Spleen (tissue), 7 donors: Measurements from ENCODE around the gene GAPVD1.

Experiments used
- POLR2A ChIP-seq, 3 donors: fragments of 450-650 bp; IDR thresholded peaks; one replicate each; pipeline ENCODE4 v1.5.1; 2017; ENCODE audit warnings: antibody characterized with exemption in 3 of 3, mild to moderate bottlenecking in 1 of 3
- TF ChIP-seq, protein P1 (sequence below), 11 experiments: fragments of 200-600 bp in 7 of 11; fragments of 450-650 bp in 4 of 11; sonication (generic) in 4 of 11; IDR thresholded peaks in 8 of 11; conservative IDR thresholded peaks in 3 of 11; 1 replicate in 7 of 11; 2 replicates in 4 of 11; pipeline versions ENCODE4 v1.4.0 to v1.8.0; 2016 to 2021; ENCODE audit warnings: antibody characterized with exemption in 11 of 11, inconsistent platforms in 4 of 11, mild to moderate bottlenecking in 1 of 11
- donor health status: DM: no; HTN: no; CAD: no; lungs with moderate emphysema.
- donor health status: DM: no; HTN: no; CAD: no.
- donor health status: DM: no; HTN: no; CAD: no.

DNA sequence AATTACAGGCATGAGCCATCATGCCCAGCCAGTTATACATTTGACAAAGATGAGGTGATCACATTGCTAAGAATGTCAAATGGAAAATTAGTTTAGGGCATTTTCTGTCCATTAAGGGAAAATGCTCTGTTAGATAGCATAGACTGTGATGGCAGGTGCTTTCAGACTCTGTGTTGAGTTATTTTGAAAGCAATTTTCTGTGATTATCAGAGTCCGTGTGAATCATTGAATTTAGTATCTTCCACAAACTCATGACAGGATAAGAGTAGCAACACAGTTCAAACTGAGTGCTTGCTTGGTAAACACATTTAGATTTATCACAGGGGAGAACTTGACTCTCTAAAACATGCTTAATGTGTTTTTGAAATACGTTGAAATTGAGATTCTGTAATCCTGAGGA is 69.0 kb downstream of the GAPVD1 start:
- TF ChIP-seq POLR2A (IDR thresholded peaks at IDR 0.05): no peak
- TF ChIP-seq, protein P1, sequence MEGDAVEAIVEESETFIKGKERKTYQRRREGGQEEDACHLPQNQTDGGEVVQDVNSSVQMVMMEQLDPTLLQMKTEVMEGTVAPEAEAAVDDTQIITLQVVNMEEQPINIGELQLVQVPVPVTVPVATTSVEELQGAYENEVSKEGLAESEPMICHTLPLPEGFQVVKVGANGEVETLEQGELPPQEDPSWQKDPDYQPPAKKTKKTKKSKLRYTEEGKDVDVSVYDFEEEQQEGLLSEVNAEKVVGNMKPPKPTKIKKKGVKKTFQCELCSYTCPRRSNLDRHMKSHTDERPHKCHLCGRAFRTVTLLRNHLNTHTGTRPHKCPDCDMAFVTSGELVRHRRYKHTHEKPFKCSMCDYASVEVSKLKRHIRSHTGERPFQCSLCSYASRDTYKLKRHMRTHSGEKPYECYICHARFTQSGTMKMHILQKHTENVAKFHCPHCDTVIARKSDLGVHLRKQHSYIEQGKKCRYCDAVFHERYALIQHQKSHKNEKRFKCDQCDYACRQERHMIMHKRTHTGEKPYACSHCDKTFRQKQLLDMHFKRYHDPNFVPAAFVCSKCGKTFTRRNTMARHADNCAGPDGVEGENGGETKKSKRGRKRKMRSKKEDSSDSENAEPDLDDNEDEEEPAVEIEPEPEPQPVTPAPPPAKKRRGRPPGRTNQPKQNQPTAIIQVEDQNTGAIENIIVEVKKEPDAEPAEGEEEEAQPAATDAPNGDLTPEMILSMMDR (IDR thresholded peaks at IDR 0.05 in 8 of 11, conservative IDR thresholded peaks at IDR 0.05 in 3 of 11): no peak
